CD4-positive, CD25-positive, alpha-beta regulatory T cell (primary cell): ENCODE measurements around the gene STX18. TPM values are rescaled to one million over a fixed set of nuclear protein-coding genes. Genes with fewer than 3 reads are reported as not detected.

ENCODE experiments used
- ATAC-seq, 2 donors: fragments of 150-1000 bp; cut with Tn5 transposase; one replicate each; pipeline ENCODE4 v1.10.0; 2021; ENCODE audit warnings: low read depth in 2 of 2, moderate number of reproducible peaks in 2 of 2, moderate library complexity in 1 of 2
- DNase-seq, 3 donors: peaks; one replicate each; pipeline versions ENCODE4 v3.0.0 to v3.0.0-alpha.2; 2012 to 2022; ENCODE audit warnings: mixed read lengths in 1 of 3
- H3K27ac ChIP-seq: one replicate; pipeline ENCODE4 v1.7.0; 2013; ENCODE audit warnings: mild to moderate bottlenecking, low read length; ENCODE audit not compliant: insufficient read depth, poor library complexity, severe bottlenecking
- H3K27me3 ChIP-seq: one replicate; pipeline ENCODE4 v1.7.0; 2013; ENCODE audit warnings: low read length; ENCODE audit not compliant: control insufficient read depth, insufficient read depth
- H3K36me3 ChIP-seq: one replicate; pipeline ENCODE4 v1.7.0; 2013; ENCODE audit warnings: mild to moderate bottlenecking, low read length, moderate library complexity; ENCODE audit not compliant: control insufficient read depth, insufficient read depth
- H3K4me1 ChIP-seq: 2 replicates; pipeline ENCODE4 v1.7.0; 2013; ENCODE audit warnings: mild to moderate bottlenecking, low read length; ENCODE audit not compliant: insufficient read depth, control insufficient read depth, poor library complexity, severe bottlenecking
- H3K4me3 ChIP-seq: one replicate; pipeline ENCODE4 v1.7.0; 2013; ENCODE audit warnings: low read depth, mild to moderate bottlenecking, low read length, moderate library complexity
- H3K9me3 ChIP-seq, 2 experiments: 1 replicate in 1 of 2; 2 replicates in 1 of 2; pipeline ENCODE4 v1.7.0; 2013; ENCODE audit warnings: low read length in 2 of 2, mild to moderate bottlenecking in 1 of 2, moderate library complexity in 1 of 2; ENCODE audit not compliant: control insufficient read depth in 2 of 2
- H3K27ac Mint-ChIP-seq, 3 donors: one replicate each; pipeline ENCODE4 v1.8.0; 2020 to 2022; ENCODE audit warnings: mild to moderate bottlenecking in 3 of 3, mixed read lengths in 3 of 3, moderate library complexity in 2 of 3
- H3K27me3 Mint-ChIP-seq: one replicate; pipeline ENCODE4 v1.8.0; 2022; ENCODE audit warnings: mild to moderate bottlenecking, mixed read lengths
- H3K36me3 Mint-ChIP-seq: one replicate; pipeline ENCODE4 v1.8.0; 2020; ENCODE audit warnings: mixed read lengths
- H3K4me1 Mint-ChIP-seq, 4 donors: one replicate each; pipeline ENCODE4 v1.8.0; 2020 to 2022; ENCODE audit warnings: mixed read lengths in 4 of 4, mild to moderate bottlenecking in 1 of 4
- H3K4me3 Mint-ChIP-seq, 4 donors: one replicate each; pipeline ENCODE4 v1.8.0; 2020 to 2022; ENCODE audit warnings: mild to moderate bottlenecking in 4 of 4, mixed read lengths in 4 of 4, moderate library complexity in 3 of 4
- H3K9me3 Mint-ChIP-seq, 7 donors: one replicate each; pipeline ENCODE4 v1.8.0; 2020 to 2022; ENCODE audit warnings: mixed read lengths in 7 of 7, mild to moderate bottlenecking in 3 of 7, moderate library complexity in 2 of 7
- polyA plus RNA-seq, 4 donors: library from polyadenylated mRNA; unstranded; fragments of 300-500 nt; fragmentation: Illumina TruSeq; gene quantifications; one replicate each; pipeline ENCODE4 v1.2.3, GENCODE V29; 2021
- total RNA-seq: library from RNA; stranded (reverse); gene quantifications from one replicate; pipeline ENCODE4 v1.2.3, GENCODE V29; 2022

Gene STX18
- total and polyA plus RNA-seq, 5 donors from 2014 or later: 15.9 to 27.2 (median 23.6) TPM

- Histone ChIP-seq H3K27ac (no peak overlapping the region), H3K9me3 (no peaks in the 10 kb centered on the region), H3K36me3 (peaks cover 22% of the 10 kb centered on the region), H3K4me1 (no peaks in the 10 kb centered on the region), H3K27me3 (no peaks in the 10 kb centered on the region), H3K4me3 (no peak overlapping the region)
- Mint-ChIP-seq H3K36me3 (peaks cover 20% of the 10 kb centered on the region), H3K4me1 (peaks cover 0 to 6% (median 1%) of the 10 kb centered on the region in 4 donors), H3K4me3 (no peak overlapping the region), H3K9me3 (no peaks in the 10 kb centered on the region), H3K27me3 (no peaks in the 10 kb centered on the region), H3K27ac (peak overlapping the region in 1 of 3 donors; percentile 34)
- DNase-seq: no peak
- no peak for ATAC-seq
Measured at GRCh38 chr4:4427121-4427870, 114.6 kb downstream of the STX18 start.

GRCh38 chr4:4426511-4427120, 115.2 kb downstream of the STX18 start:
- no peaks in the 10 kb centered on the region for H3K27me3 ChIP-seq
- Mint-ChIP-seq H3K4me3 (no peak overlapping the region), H3K27ac (peak overlapping the region in 1 of 3 donors; percentile 34), H3K36me3 (peaks cover 21% of the 10 kb centered on the region), H3K4me1 (peaks cover 0 to 3% (median 1%) of the 10 kb centered on the region in 4 donors), H3K27me3 (no peaks in the 10 kb centered on the region), H3K9me3 (no peaks in the 10 kb centered on the region)
- H3K9me3 ChIP-seq: no peaks in the 10 kb centered on the region
- no peaks in the 10 kb centered on the region for H3K4me1 ChIP-seq
- ATAC-seq (no peak), DNase-seq (no peak)
- peaks cover 21% of the 10 kb centered on the region for H3K36me3 ChIP-seq
- no peak overlapping the region for H3K27ac ChIP-seq
- no peak overlapping the region for H3K4me3 ChIP-seq

GRCh38 chr4:4425696-4426095, 116.2 kb downstream of the STX18 start:
- Mint-ChIP-seq H3K36me3 (peaks cover 30% of the 10 kb centered on the region), H3K27ac (peak overlapping the region in 1 of 3 donors; percentile 46), H3K4me1 (peaks cover 0 to 6% (median 0%) of the 10 kb centered on the region in 4 donors), H3K4me3 (no peak overlapping the region), H3K9me3 (peaks cover 0 to 1% (median 0%) of the 10 kb centered on the region in 7 donors), H3K27me3 (no peaks in the 10 kb centered on the region)
- no peaks in the 10 kb centered on the region for H3K27me3 ChIP-seq
- H3K4me3 ChIP-seq: no peak overlapping the region
- H3K27ac ChIP-seq: no peak overlapping the region
- DNase-seq (no peak), ATAC-seq (no peak)
- H3K9me3 ChIP-seq: no peaks in the 10 kb centered on the region
- no peaks in the 10 kb centered on the region for H3K4me1 ChIP-seq
- H3K36me3 ChIP-seq: peaks cover 29% of the 10 kb centered on the region

GRCh38 chr4:4425119-4425690, 116.6 kb downstream of the STX18 start:
- Mint-ChIP-seq H3K9me3 (peaks cover 0 to 1% (median 0%) of the 10 kb centered on the region in 7 donors), H3K36me3 (peaks cover 32% of the 10 kb centered on the region), H3K27me3 (no peaks in the 10 kb centered on the region), H3K4me1 (peaks cover 0 to 4% (median 0%) of the 10 kb centered on the region in 4 donors), H3K4me3 (no peak overlapping the region), H3K27ac (peak overlapping the region in 1 of 3 donors; percentile 46)
- ATAC-seq (no peak), DNase-seq (no peak)
- peaks cover 33% of the 10 kb centered on the region for H3K36me3 ChIP-seq
- no peaks in the 10 kb centered on the region for H3K4me1 ChIP-seq
- H3K9me3 ChIP-seq: no peaks in the 10 kb centered on the region
- no peaks in the 10 kb centered on the region for H3K27me3 ChIP-seq
- H3K27ac ChIP-seq: no peak overlapping the region
- H3K4me3 ChIP-seq: no peak overlapping the region

GRCh38 chr4:4424499-4425115, 117.2 kb downstream of the STX18 start:
- peaks cover 38% of the 10 kb centered on the region for H3K36me3 ChIP-seq
- H3K4me3 Mint-ChIP-seq: no peak overlapping the region
- peaks cover 0 to 7% (median 1%) of the 10 kb centered on the region in 4 donors for H3K4me1 Mint-ChIP-seq
- H3K9me3 Mint-ChIP-seq: peaks cover 0 to 1% (median 0%) of the 10 kb centered on the region in 7 donors
- no peak for DNase-seq
- no peak overlapping the region for H3K4me3 ChIP-seq
- no peaks in the 10 kb centered on the region for H3K27me3 Mint-ChIP-seq
- no peak overlapping the region for H3K27ac ChIP-seq
- H3K27me3 ChIP-seq: no peaks in the 10 kb centered on the region
- H3K9me3 ChIP-seq: no peaks in the 10 kb centered on the region
- no peak overlapping the region for H3K27ac Mint-ChIP-seq
- no peaks in the 10 kb centered on the region for H3K4me1 ChIP-seq
- ATAC-seq: no peak
- H3K36me3 Mint-ChIP-seq: peaks cover 33% of the 10 kb centered on the region

GRCh38 chr4:4423706-4424498, 117.9 kb downstream of the STX18 start:
- no peak overlapping the region for H3K4me3 ChIP-seq
- H3K27me3 Mint-ChIP-seq: no peaks in the 10 kb centered on the region
- H3K27ac ChIP-seq: no peak overlapping the region
- DNase-seq (no peak), ATAC-seq (no peak)
- peaks cover 4 to 14% (median 7%) of the 10 kb centered on the region in 4 donors for H3K4me1 Mint-ChIP-seq
- H3K4me1 ChIP-seq: peaks cover 4% of the 10 kb centered on the region
- peaks cover 37% of the 10 kb centered on the region for H3K36me3 Mint-ChIP-seq
- H3K27ac Mint-ChIP-seq: no peak overlapping the region
- peaks cover 0 to 1% (median 0%) of the 10 kb centered on the region in 7 donors for H3K9me3 Mint-ChIP-seq
- peaks cover 38% of the 10 kb centered on the region for H3K36me3 ChIP-seq
- H3K27me3 ChIP-seq: no peaks in the 10 kb centered on the region
- H3K9me3 ChIP-seq: no peaks in the 10 kb centered on the region
- no peak overlapping the region for H3K4me3 Mint-ChIP-seq

GRCh38 chr4:4422856-4423499, 118.9 kb downstream of the STX18 start:
- ATAC-seq: no peak
- Histone ChIP-seq H3K36me3 (peaks cover 38% of the 10 kb centered on the region), H3K4me1 (peaks cover 9% of the 10 kb centered on the region), H3K27ac (no peak overlapping the region), H3K9me3 (no peaks in the 10 kb centered on the region), H3K27me3 (no peaks in the 10 kb centered on the region), H3K4me3 (no peak overlapping the region)
- peaks cover 6 to 23% (median 12%) of the 10 kb centered on the region in 4 donors for H3K4me1 Mint-ChIP-seq
- DNase-seq: no peak
- no peak overlapping the region for H3K27ac Mint-ChIP-seq
- peaks cover 43% of the 10 kb centered on the region for H3K36me3 Mint-ChIP-seq
- peaks cover 0 to 1% (median 0%) of the 10 kb centered on the region in 7 donors for H3K9me3 Mint-ChIP-seq
- no peaks in the 10 kb centered on the region for H3K27me3 Mint-ChIP-seq
- H3K4me3 Mint-ChIP-seq: no peak overlapping the region
